GM10266 (cell line): ENCODE results near the gene LATS2.

Experiments
- DNase-seq: peaks from one replicate; pipeline ENCODE4 v3.0.0; 2012; ENCODE audit errors: extremely low spot score
- TF ChIP-seq, protein P1 (sequence below): IDR thresholded peaks from 2 replicates; pipeline ENCODE4 v1.5.1; 2012; ENCODE audit warnings: mild to moderate bottlenecking, low read depth; ENCODE audit not compliant: control insufficient read depth, insufficient read depth; ENCODE audit errors: missing control alignments

LATS2 gene

GRCh38 chr13:21037656-21038055 lies 23.7 kb downstream of the LATS2 start:
- DNase-seq = no peak
- TF ChIP-seq, protein P1, sequence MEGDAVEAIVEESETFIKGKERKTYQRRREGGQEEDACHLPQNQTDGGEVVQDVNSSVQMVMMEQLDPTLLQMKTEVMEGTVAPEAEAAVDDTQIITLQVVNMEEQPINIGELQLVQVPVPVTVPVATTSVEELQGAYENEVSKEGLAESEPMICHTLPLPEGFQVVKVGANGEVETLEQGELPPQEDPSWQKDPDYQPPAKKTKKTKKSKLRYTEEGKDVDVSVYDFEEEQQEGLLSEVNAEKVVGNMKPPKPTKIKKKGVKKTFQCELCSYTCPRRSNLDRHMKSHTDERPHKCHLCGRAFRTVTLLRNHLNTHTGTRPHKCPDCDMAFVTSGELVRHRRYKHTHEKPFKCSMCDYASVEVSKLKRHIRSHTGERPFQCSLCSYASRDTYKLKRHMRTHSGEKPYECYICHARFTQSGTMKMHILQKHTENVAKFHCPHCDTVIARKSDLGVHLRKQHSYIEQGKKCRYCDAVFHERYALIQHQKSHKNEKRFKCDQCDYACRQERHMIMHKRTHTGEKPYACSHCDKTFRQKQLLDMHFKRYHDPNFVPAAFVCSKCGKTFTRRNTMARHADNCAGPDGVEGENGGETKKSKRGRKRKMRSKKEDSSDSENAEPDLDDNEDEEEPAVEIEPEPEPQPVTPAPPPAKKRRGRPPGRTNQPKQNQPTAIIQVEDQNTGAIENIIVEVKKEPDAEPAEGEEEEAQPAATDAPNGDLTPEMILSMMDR = no peak

DNA sequence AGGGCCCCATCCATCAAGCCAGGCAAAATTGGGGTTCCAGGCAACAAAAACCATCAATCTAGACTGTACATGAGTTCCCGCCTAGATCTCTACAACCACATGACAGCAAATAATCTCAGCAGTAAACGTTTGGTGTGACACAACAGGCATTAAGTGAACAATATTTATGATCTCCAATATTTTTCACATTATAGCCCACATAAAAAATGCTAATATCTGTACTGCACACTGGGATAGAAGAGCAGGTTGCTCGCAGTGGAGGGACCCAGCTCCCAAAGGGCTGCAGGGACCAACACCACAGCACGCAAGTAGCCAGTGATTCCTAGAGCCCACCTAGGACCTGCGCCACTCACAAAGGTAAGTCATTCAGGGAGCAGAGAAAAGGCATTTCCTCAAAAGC lies 25.9 kb downstream of the LATS2 start:
- TF ChIP-seq, protein P1 = no peak
- DNase-seq = no peak

GRCh38 chr13:21034603-21035191 lies 26.7 kb downstream of the LATS2 start:
- DNase-seq = peak; percentile 44
- TF ChIP-seq, protein P1 = peak; percentile 40

DNA sequence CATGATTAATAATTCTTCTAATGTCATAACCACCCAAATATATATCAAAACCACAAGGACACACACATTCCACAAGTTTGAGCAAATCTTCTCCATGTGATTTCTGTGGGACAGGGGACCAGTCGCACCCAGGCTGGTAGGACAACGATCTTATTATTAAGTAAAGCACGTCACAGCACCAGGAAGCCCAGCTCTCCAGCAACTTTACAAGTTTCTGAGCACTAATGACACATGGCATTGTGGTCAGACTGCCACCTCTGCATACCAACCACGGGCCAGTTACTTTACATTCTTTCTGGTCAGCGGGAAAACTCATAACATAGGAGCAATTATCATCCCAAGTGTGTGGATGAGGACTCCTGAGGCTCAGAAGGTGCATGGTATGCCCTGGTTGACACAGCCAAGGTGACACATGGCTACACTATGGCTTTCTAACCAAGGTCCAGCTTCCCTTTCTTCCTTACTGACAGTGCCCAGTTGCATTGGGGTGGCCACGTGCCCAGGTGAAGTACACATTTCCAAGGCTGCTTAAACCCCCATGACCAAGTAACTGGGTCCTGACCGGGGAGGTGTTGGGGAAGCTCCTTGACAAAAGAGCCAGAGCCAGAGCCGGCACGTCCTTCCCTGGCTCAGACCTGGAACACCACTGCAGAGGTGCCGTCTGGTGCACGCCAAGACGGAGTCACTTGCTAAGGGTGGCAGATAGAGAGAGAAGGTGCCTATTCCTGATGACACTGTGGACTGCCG lies 27.4 kb downstream of the LATS2 start:
- DNase-seq = no peak
- TF ChIP-seq, protein P1 = no peak

DNA sequence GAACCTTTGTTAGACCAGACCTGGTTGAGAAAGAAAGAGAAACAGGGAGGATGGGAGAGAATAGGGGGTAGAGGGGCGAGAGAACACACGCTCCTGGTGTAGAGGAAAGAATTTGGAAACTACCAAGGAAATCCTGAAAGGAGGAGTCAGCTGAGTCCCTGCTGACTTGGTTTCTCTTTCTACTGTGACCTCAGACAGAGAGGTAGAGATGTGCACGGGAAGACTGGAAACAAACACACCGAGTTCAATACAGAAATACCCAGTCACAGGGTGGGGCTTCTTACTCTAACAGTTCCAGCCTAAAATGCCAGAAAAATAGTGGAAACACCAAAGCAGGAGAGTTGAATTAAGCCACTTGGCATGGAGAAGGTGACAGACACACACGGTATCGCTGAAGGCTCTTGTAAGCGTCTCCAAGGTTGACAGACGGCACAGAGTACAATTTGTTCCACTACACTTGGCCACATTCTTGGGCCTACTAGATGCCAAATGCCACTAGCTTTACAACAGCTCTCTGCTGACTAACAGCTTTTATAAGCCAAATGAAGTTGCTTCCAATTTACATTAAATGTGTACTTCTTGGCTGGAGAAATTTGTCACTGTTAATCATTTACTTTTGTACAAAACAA lies 28.1 kb downstream of the LATS2 start:
- no peak for DNase-seq
- TF ChIP-seq, protein P1 = no peak

GRCh38 chr13:21032656-21033055 lies 28.7 kb downstream of the LATS2 start:
- DNase-seq = no peak
- TF ChIP-seq, protein P1 = no peak
